T-helper 2 cell treated with Interferon-gamma antibody and Interleukin-4, amounts not matched to agents 100 ng/mL and 5 ng/mL, for 36 hours (primary cell): ENCODE results near the gene GPC6. TPM values are rescaled to one million over a fixed set of nuclear protein-coding genes. Genes with fewer than 3 reads are reported as not detected.

Experiments used
- intact Hi-C: fragments of 100-400 bp; cut with micrococcal nuclease; formaldehyde crosslinking; loops from one replicate; pipeline ENCODE4 v1.15.1; 2023
- total RNA-seq: library from RNA; stranded (reverse); gene quantifications from 2 replicates; pipeline ENCODE4 v1.2.3, GENCODE V29; 2022

Gene GPC6
- total RNA-seq, 1 donor from 2014 or later = not detected

GRCh38 chr13:93882086-93882651 lies 655.6 kb downstream of the GPC6 start:
- intact Hi-C loops = no loop called here

GRCh38 chr13:93889430-93889951 lies 662.9 kb downstream of the GPC6 start:
- intact Hi-C loops = no loop called here

- intact Hi-C loops = no loop called here
These were observed 673.4 kb downstream of the GPC6 start for GRCh38 chr13:93899981-93900380.

- intact Hi-C loops = no loop called here
These were observed 674.1 kb downstream of the GPC6 start for GRCh38 chr13:93900731-93901130.

GRCh38 chr13:93903909-93904308 lies 677.3 kb downstream of the GPC6 start:
- intact Hi-C loops = no loop called here

- intact Hi-C loops = no loop called here
These were observed 688.7 kb downstream of the GPC6 start for GRCh38 chr13:93915269-93915809.

GRCh38 chr13:93922063-93922855 lies 695.7 kb downstream of the GPC6 start:
- intact Hi-C loops = no loop called here

GRCh38 chr13:93925990-93926389 lies 699.4 kb downstream of the GPC6 start:
- intact Hi-C loops = no loop called here

- intact Hi-C loops = no loop called here
These were observed 699.8 kb downstream of the GPC6 start for GRCh38 chr13:93926425-93926824.

- intact Hi-C loops = no loop called here
These were observed 700.8 kb downstream of the GPC6 start for GRCh38 chr13:93927431-93927830.

GRCh38 chr13:93932901-93933300 lies 706.3 kb downstream of the GPC6 start:
- intact Hi-C loops = no loop called here

- intact Hi-C loops = no loop called here
These were observed 710.3 kb downstream of the GPC6 start for GRCh38 chr13:93936901-93937300.

GRCh38 chr13:93941444-93941843 lies 714.8 kb downstream of the GPC6 start:
- intact Hi-C loops = no loop called here

GRCh38 chr13:93942016-93942415 lies 715.4 kb downstream of the GPC6 start:
- intact Hi-C loops = no loop called here

- intact Hi-C loops = no loop called here
These were observed 719.0 kb downstream of the GPC6 start for GRCh38 chr13:93945621-93946020.

GRCh38 chr13:93946994-93947393 lies 720.4 kb downstream of the GPC6 start:
- intact Hi-C loops = no loop called here

GRCh38 chr13:93947651-93948050 lies 721.0 kb downstream of the GPC6 start:
- intact Hi-C loops = no loop called here

GRCh38 chr13:93948162-93948922 lies 721.7 kb downstream of the GPC6 start:
- intact Hi-C loops = no loop called here

GRCh38 chr13:93951108-93951507 lies 724.5 kb downstream of the GPC6 start:
- intact Hi-C loops = no loop called here

- intact Hi-C loops = no loop called here
These were observed 725.3 kb downstream of the GPC6 start for GRCh38 chr13:93951951-93952350.

- intact Hi-C loops = no loop called here
These were observed 727.2 kb downstream of the GPC6 start for GRCh38 chr13:93953841-93954240.

- intact Hi-C loops = no loop called here
These were observed 729.3 kb downstream of the GPC6 start for GRCh38 chr13:93955904-93956303.
